ENCODE measurements around the gene CD63.

The CD63 gene

DNA sequence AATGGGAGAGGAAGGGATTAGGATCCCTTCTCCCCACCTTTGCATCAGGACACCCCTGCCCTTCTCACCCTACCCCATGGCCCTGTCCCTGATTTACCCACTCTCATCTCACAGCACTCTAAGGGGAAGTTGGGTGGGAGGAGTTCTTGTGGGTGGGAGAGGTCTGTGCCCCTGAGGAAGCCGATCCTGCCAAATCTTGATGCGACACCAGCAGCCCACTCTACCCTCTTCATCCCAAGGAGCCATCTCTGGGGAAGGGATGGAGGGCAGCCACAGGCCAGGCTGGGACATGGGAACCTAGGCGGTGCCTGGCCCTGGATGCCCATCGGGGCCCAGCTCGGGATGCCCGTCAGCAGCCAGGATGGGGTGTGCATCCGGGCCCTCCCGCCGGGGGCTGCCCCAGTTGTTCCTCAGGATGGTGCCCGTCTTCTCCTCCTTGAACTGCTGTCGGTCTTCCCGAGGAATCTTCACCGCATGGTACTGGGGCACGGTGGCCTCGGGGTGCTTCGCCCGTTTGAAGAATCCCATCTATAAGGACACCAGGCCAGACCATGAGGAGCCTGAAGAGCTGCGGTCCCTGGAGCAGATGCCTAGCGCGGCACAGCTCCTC lies 43.9 kb downstream of the CD63 start:
- DNase-seq, result no peak

GRCh38 chr12:55683676-55684075 lies 45.1 kb downstream of the CD63 start:
- no peak for DNase-seq

DNA sequence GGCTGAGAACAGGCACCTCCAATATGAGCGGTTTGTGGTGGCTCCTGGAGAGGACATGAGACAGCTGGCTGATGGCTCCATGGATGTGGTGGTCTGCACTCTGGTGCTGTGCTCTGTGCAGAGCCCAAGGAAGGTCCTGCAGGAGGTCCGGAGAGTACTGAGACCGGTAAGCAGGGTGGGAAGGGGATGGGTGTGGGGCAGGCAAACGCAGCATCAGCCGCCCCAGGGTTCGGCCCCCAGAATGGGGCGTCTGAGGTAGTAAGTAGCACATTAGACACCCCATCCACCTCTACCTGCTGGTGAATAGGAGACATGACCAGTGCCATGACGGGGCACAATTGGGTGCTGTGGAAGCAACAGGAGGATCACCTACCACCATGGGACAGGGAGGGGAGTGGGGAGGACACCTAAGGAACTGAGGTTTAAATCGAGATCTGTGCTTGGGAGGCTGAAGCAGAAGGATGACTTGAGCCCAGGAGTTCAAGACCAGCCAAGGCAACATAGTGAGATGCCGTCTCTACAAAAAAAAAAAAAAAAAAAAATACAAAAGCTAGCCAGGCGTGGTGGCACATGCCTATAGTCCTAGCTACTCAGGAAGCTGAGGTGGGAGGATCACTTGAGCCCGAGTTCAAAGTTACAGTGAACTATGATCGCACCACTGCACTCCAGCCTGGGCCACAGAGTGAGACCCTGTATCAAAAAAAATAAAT lies 46.6 kb downstream of the CD63 start:
- DNase-seq, result no peak

DNA sequence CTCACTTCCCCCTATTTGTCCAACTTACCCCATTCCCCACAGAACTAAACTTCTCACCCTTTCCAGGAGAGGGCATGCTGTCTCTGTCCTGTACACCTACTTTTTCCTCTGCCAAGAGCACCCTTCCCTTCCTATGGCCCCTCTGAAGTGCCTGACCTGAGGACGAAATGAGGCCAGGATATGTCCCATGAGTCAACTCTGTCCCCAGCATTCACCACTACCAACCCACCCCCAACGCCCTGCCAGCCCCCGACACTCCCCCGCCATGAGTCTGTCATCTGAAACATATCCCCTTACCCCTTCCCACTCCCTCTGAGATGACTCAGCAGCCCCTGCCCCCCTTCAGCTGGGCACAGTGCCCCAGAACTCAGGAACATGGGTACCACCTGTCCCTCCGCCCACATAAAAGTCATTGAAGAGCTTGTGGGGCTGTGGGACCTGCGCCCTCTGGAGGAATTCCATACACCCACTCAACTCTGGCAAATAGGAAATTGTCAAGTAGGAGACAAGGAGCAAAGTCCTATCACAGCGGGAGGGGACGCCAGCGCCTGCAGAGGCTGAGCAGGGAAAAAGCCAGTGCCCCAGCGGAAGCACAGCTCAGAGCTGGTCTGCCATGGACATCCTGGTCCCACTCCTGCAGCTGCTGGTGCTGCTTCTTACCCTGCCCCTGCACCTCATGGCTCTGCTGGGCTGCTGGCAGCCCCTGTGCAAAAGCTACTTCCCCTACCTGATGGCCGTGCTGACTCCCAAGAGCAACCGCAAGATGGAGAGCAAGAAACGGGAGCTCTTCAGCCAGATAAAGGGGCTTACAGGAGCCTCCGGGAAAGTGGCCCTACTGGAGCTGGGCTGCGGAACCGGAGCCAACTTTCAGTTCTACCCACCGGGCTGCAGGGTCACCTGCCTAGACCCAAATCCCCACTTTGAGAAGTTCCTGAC lies 47.4 kb downstream of the CD63 start:
- DNase-seq, result no peak

GRCh38 chr12:55679691-55680090 lies 49.1 kb downstream of the CD63 start:
- no peak for DNase-seq

- DNase-seq, result no peak
Measured at GRCh38 chr12:55676707-55677106, 52.1 kb downstream of the CD63 start.

GRCh38 chr12:55675666-55676065 lies 53.1 kb downstream of the CD63 start:
- DNase-seq, result no peak

All from activated effector memory CD4-positive, alpha-beta T cell treated with anti-CD3 and anti-CD28 coated beads, Interleukin-2, amount 50 U/mL, for 16 hours (primary cell).